Liver (tissue), 9 donors: ENCODE data around the gene CCRL2. TPM values are rescaled to one million over a fixed set of nuclear protein-coding genes. Genes with fewer than 3 reads are reported as not detected.

ENCODE experiments used
- DNase-seq: peaks from one replicate; pipeline ENCODE4 v3.0.0-alpha.2; 2017; ENCODE audit warnings: low spot score
- H3K27ac ChIP-seq, 2 donors: one replicate each; pipeline ENCODE4 v1.7.0; 2013; ENCODE audit warnings: inconsistent platforms in 2 of 2, low read length in 2 of 2, control low read depth in 1 of 2, low read depth in 1 of 2, mild to moderate bottlenecking in 1 of 2
- H3K27me3 ChIP-seq, 4 donors: one replicate each; pipeline versions ENCODE4 v1.6.1 to v1.7.0; 2013; ENCODE audit warnings: low read length in 3 of 4, inconsistent platforms in 1 of 4, mild to moderate bottlenecking in 1 of 4, moderate library complexity in 1 of 4; ENCODE audit not compliant: control insufficient read depth in 4 of 4, insufficient read depth in 4 of 4
- H3K36me3 ChIP-seq, 4 donors: one replicate each; pipeline versions ENCODE4 v1.6.1 to v1.7.0; 2013; ENCODE audit warnings: low read length in 3 of 4, mild to moderate bottlenecking in 3 of 4, low read depth in 1 of 4, moderate library complexity in 1 of 4; ENCODE audit not compliant: control insufficient read depth in 4 of 4, insufficient read depth in 3 of 4
- H3K4me1 ChIP-seq, 4 donors: one replicate each; pipeline versions ENCODE4 v1.6.1 to v1.7.0; 2013; ENCODE audit warnings: low read length in 3 of 4, mild to moderate bottlenecking in 3 of 4, moderate library complexity in 1 of 4; ENCODE audit not compliant: control insufficient read depth in 4 of 4, insufficient read depth in 4 of 4
- H3K4me3 ChIP-seq, 3 donors: one replicate each; pipeline versions ENCODE4 v1.6.1 to v1.7.0; 2013; ENCODE audit warnings: low read length in 3 of 3, control low read depth in 1 of 3, low read depth in 1 of 3, mild to moderate bottlenecking in 1 of 3
- H3K9ac ChIP-seq, 2 donors: one replicate each; pipeline ENCODE4 v1.7.0; 2013; ENCODE audit warnings: low read length in 2 of 2, mild to moderate bottlenecking in 2 of 2, moderate library complexity in 2 of 2, control low read depth in 1 of 2, low read depth in 1 of 2
- H3K9me3 ChIP-seq, 4 donors: one replicate each; pipeline versions ENCODE4 v1.6.1 to v1.7.0; 2013; ENCODE audit warnings: low read length in 3 of 4; ENCODE audit not compliant: control insufficient read depth in 4 of 4
- ATF3 ChIP-seq: IDR thresholded peaks from 2 replicates; pipeline ENCODE4 v1.6.1; 2016; ENCODE audit warnings: antibody characterized with exemption
- CTCF ChIP-seq: fragments of 150-350 bp; IDR thresholded peaks from 2 replicates; pipeline ENCODE4 v1.5.1; 2017; ENCODE audit warnings: improper control_type of control experiment, low read depth, low read length; ENCODE audit not compliant: missing input control
- EGR1 ChIP-seq, 2 donors: IDR thresholded peaks; 2 replicates each; pipeline ENCODE4 v1.6.1; 2016 to 2018; ENCODE audit warnings: antibody characterized with exemption in 2 of 2, low read depth in 2 of 2
- FOXA1 ChIP-seq: IDR thresholded peaks from 2 replicates; pipeline ENCODE4 v1.6.1; 2016; ENCODE audit warnings: antibody characterized with exemption
- FOXA2 ChIP-seq: IDR thresholded peaks from 2 replicates; pipeline ENCODE4 v1.6.1; 2016; ENCODE audit warnings: antibody characterized with exemption
- GABPA ChIP-seq, 2 donors: IDR thresholded peaks in 1 of 2; conservative IDR thresholded peaks in 1 of 2; 2 replicates each; pipeline ENCODE4 v1.6.1; 2016; ENCODE audit warnings: antibody characterized with exemption in 2 of 2, mild to moderate bottlenecking in 1 of 2, moderate library complexity in 1 of 2
- HNF4A ChIP-seq, 2 donors: conservative IDR thresholded peaks; 2 replicates each; pipeline ENCODE4 v1.6.1; 2016; ENCODE audit warnings: antibody characterized with exemption in 2 of 2, mild to moderate bottlenecking in 2 of 2
- HNF4G ChIP-seq: IDR thresholded peaks from 2 replicates; pipeline ENCODE4 v1.6.1; 2016; ENCODE audit warnings: antibody characterized with exemption
- JUND ChIP-seq, 2 donors: IDR thresholded peaks; 2 replicates each; pipeline ENCODE4 v1.6.1; 2016; ENCODE audit warnings: antibody characterized with exemption in 2 of 2
- MAX ChIP-seq: IDR thresholded peaks from 2 replicates; pipeline ENCODE4 v1.6.1; 2016; ENCODE audit warnings: antibody characterized with exemption
- NR2F2 ChIP-seq: IDR thresholded peaks from 2 replicates; pipeline ENCODE4 v1.6.1; 2016; ENCODE audit warnings: antibody characterized with exemption
- RAD21 ChIP-seq, 2 donors: IDR thresholded peaks; 2 replicates each; pipeline ENCODE4 v1.6.1; 2016; ENCODE audit warnings: antibody characterized with exemption in 2 of 2, mild to moderate bottlenecking in 2 of 2
- REST ChIP-seq: IDR thresholded peaks from 2 replicates; pipeline ENCODE4 v1.6.1; 2016; ENCODE audit warnings: antibody characterized with exemption, mild to moderate bottlenecking
- RXRA ChIP-seq, 2 donors: IDR thresholded peaks; 2 replicates each; pipeline ENCODE4 v1.6.1; 2017 to 2018; ENCODE audit warnings: antibody characterized with exemption in 2 of 2, mild to moderate bottlenecking in 1 of 2
- SP1 ChIP-seq: IDR thresholded peaks from 2 replicates; pipeline ENCODE4 v1.6.1; 2018; ENCODE audit warnings: antibody characterized with exemption, mild to moderate bottlenecking
- TAF1 ChIP-seq: conservative IDR thresholded peaks from 2 replicates; pipeline ENCODE4 v1.6.1; 2016; ENCODE audit warnings: antibody characterized with exemption, mild to moderate bottlenecking
- YY1 ChIP-seq: IDR thresholded peaks from 2 replicates; pipeline ENCODE4 v1.6.1; 2016; ENCODE audit warnings: antibody characterized with exemption, mild to moderate bottlenecking
- ZBTB33 ChIP-seq: IDR thresholded peaks from 2 replicates; pipeline ENCODE4 v1.6.1; 2016; ENCODE audit warnings: antibody characterized with exemption
- WGBS: extraction: QIAGEN DNeasy Blood & Tissue Kit; methylation state at CpG from one replicate; pipeline ENCODE4 v1.1.7; 2013; 5-methylcytosine and 5-hydroxymethylcytosine counted together
- polyA plus RNA-seq, 2 donors: library from polyadenylated mRNA; stranded (reverse) in 1 of 2; unstranded in 1 of 2; fragments of 200-250 nt in 1 of 2; fragments of >200 nt in 1 of 2; fragmentation: Nextera tagmentation in 1 of 2; extraction: Ambion mirVana in 1 of 2; gene quantifications; one replicate each; pipeline versions ENCODE4 v1.2.1 to v1.2.3, GENCODE V29; 2013 to 2015
- total RNA-seq, 2 donors: library from RNA; depleted of rRNA; stranded (reverse); fragments of >200 nt; gene quantifications; one replicate each; pipeline ENCODE4 v1.2.3, GENCODE V29; 2014
- donor health status: healthy.
- donor health status: healthy.
- donor health status: healthy.
- donor health status: healthy.
- donor health status: healthy.

The CCRL2 gene
- total and polyA plus RNA-seq, 4 donors: 0.51 to 9.0 (median 0.81) TPM

GRCh38 chr3:46381625-46382024 is 25.4 kb upstream of the CCRL2 start:
- WGBS: 64% methylated on average over 3 of the region's 3 CpGs
- TF ChIP-seq EGR1 (IDR thresholded peaks at IDR 0.05; ENCODE audit: low read depth in 2 of 2) (no peak), HNF4A (conservative IDR thresholded peaks at IDR 0.05) (no peak), REST (no peak), RAD21 (IDR thresholded peaks at IDR 0.05) (no peak), NR2F2 (no peak), ATF3 (no peak), FOXA1 (no peak), GABPA (IDR thresholded peaks at IDR 0.05 in 1 of 2, conservative IDR thresholded peaks at IDR 0.05 in 1 of 2) (no peak), CTCF (no peak), HNF4G (no peak), RXRA (IDR thresholded peaks at IDR 0.05) (no peak), SP1 (no peak), MAX (no peak), JUND (IDR thresholded peaks at IDR 0.05) (no peak), YY1 (no peak), ZBTB33 (no peak), FOXA2 (no peak), TAF1 (no peak)
- H3K36me3 ChIP-seq: no peaks in the 10 kb centered on the region
- H3K27me3 ChIP-seq: no peaks in the 10 kb centered on the region
- H3K4me3 ChIP-seq: no peak overlapping the region
- H3K27ac ChIP-seq: no peak overlapping the region
- H3K9ac ChIP-seq: no peak overlapping the region
- no peaks in the 10 kb centered on the region for H3K9me3 ChIP-seq
- H3K4me1 ChIP-seq: peaks cover 0 to 10% (median 9%) of the 10 kb centered on the region in 4 donors
- no peak for DNase-seq
